ENCODE measurements around the gene NFIA.

GRCh38 chr1:61091455-61091854 lies 9.1 kb downstream of the NFIA start:
- TF ChIP-seq CTCF (IDR thresholded peaks at IDR 0.05) (no peak), POLR2A (IDR thresholded peaks at IDR 0.05) (no peak)

Data from esophagus squamous epithelium (tissue), 4 donors.